ENCODE results near the gene KIF16B. TPM values are rescaled to one million over a fixed set of nuclear protein-coding genes. Genes with fewer than 3 reads are reported as not detected.

Gene KIF16B
- total and polyA plus RNA-seq, 2 experiments from 2014 or later: 6.5 to 11.1 TPM

DNA sequence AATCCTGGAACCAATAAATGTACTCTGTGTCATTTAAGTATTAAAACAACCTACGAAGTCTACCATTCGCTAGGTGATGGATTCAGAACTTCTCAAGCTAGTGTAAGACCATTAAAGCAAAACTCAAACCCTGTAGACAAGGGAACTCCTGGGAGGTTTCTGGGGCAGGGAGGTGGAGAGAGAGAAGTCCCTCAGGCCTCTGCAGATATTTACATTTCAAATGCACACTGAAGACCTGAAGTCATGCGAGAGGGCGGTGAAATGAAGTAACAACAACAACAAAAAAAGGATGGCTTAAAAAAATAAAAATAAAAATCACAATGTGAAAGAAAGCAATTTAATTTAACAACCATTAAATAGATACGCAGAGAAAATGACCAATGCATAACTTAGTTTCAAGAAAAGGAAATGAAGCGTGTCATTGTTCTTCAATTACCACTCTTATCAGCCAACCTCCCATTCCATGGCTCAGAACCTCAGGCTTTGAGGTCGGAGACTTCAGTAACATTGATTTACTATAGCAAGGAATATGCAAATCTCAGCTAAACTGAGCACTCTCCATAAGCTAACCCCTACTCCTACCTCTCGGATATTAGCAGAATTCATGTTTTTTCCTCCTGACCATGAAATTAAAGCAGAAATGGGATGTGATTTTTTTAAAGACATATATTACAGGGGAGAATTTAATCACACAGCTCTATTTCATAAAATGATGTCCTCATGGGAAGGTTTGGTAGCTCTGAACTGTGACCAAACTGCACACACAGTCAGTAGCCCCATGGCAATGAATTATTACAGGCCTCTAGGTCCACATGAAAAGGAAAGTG lies 140.6 kb downstream of the KIF16B start (continued):
- TF ChIP-seq, protein P1, sequence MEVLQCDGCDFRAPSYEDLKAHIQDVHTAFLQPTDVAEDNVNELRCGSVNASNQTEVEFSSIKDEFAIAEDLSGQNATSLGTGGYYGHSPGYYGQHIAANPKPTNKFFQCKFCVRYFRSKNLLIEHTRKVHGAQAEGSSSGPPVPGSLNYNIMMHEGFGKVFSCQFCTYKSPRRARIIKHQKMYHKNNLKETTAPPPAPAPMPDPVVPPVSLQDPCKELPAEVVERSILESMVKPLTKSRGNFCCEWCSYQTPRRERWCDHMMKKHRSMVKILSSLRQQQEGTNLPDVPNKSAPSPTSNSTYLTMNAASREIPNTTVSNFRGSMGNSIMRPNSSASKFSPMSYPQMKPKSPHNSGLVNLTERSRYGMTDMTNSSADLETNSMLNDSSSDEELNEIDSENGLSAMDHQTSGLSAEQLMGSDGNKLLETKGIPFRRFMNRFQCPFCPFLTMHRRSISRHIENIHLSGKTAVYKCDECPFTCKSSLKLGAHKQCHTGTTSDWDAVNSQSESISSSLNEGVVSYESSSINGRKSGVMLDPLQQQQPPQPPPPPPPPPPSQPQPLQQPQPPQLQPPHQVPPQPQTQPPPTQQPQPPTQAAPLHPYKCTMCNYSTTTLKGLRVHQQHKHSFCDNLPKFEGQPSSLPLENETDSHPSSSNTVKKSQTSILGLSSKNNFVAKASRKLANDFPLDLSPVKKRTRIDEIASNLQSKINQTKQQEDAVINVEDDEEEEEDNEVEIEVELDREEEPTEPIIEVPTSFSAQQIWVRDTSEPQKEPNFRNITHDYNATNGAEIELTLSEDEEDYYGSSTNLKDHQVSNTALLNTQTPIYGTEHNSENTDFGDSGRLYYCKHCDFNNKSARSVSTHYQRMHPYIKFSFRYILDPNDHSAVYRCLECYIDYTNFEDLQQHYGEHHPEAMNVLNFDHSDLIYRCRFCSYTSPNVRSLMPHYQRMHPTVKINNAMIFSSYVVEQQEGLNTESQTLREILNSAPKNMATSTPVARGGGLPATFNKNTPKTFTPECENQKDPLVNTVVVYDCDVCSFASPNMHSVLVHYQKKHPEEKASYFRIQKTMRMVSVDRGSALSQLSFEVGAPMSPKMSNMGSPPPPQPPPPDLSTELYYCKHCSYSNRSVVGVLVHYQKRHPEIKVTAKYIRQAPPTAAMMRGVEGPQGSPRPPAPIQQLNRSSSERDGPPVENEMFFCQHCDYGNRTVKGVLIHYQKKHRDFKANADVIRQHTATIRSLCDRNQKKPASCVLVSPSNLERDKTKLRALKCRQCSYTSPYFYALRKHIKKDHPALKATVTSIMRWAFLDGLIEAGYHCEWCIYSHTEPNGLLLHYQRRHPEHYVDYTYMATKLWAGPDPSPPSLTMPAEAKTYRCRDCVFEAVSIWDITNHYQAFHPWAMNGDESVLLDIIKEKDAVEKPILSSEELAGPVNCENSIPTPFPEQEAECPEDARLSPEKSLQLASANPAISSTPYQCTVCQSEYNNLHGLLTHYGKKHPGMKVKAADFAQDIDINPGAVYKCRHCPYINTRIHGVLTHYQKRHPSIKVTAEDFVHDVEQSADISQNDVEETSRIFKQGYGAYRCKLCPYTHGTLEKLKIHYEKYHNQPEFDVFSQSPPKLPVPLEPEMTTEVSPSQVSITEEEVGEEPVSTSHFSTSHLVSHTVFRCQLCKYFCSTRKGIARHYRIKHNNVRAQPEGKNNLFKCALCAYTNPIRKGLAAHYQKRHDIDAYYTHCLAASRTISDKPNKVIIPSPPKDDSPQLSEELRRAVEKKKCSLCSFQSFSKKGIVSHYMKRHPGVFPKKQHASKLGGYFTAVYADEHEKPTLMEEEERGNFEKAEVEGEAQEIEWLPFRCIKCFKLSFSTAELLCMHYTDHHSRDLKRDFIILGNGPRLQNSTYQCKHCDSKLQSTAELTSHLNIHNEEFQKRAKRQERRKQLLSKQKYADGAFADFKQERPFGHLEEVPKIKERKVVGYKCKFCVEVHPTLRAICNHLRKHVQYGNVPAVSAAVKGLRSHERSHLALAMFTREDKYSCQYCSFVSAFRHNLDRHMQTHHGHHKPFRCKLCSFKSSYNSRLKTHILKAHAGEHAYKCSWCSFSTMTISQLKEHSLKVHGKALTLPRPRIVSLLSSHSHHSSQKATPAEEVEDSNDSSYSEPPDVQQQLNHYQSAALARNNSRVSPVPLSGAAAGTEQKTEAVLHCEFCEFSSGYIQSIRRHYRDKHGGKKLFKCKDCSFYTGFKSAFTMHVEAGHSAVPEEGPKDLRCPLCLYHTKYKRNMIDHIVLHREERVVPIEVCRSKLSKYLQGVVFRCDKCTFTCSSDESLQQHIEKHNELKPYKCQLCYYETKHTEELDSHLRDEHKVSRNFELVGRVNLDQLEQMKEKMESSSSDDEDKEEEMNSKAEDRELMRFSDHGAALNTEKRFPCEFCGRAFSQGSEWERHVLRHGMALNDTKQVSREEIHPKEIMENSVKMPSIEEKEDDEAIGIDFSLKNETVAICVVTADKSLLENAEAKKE (CRISPR knock-in tag; IDR thresholded peaks at IDR 0.05): no peak
- TF ChIP-seq, protein P2, sequence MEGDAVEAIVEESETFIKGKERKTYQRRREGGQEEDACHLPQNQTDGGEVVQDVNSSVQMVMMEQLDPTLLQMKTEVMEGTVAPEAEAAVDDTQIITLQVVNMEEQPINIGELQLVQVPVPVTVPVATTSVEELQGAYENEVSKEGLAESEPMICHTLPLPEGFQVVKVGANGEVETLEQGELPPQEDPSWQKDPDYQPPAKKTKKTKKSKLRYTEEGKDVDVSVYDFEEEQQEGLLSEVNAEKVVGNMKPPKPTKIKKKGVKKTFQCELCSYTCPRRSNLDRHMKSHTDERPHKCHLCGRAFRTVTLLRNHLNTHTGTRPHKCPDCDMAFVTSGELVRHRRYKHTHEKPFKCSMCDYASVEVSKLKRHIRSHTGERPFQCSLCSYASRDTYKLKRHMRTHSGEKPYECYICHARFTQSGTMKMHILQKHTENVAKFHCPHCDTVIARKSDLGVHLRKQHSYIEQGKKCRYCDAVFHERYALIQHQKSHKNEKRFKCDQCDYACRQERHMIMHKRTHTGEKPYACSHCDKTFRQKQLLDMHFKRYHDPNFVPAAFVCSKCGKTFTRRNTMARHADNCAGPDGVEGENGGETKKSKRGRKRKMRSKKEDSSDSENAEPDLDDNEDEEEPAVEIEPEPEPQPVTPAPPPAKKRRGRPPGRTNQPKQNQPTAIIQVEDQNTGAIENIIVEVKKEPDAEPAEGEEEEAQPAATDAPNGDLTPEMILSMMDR (conservative IDR thresholded peaks at IDR 0.05; ENCODE audit: low read depth in 2 of 2): no peak
- TF ChIP-seq JUNB (IDR thresholded peaks at IDR 0.05; ENCODE audit: unreplicated experiment): no peak

DNA sequence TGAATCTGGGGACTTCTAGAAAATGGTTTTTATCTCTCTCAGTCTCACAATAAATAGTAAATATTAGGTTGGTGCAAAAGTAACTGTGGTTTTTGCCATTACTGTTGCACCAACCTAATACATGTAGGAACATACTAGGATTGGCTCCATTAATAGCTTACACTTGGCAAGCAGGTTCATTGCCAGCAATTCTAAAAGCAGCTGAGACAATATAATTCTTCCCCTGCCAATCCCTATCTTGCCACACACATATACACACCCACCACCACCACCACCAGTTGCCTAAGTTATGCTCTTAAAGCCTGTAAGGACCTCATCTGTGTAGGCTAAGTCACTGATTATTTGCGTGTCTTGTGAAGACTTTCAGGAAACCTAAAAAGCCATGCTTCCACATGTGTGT lies 145.1 kb downstream of the KIF16B start:
- peaks cover 4% of the 10 kb centered on the region for H3K27me3 Mint-ChIP-seq (ENCODE audit: insufficient read depth, low read depth, poor library complexity)
- Histone ChIP-seq H3K36me3 (ENCODE audit: insufficient read depth) (no peaks in the 10 kb centered on the region), H3K27me3 (ENCODE audit: insufficient read depth) (no peaks in the 10 kb centered on the region), H3K9me2 (ENCODE audit: insufficient read depth) (peaks cover 18% of the 10 kb centered on the region), H3K4me2 (no peak overlapping the region), H3K79me2 (replicated peaks; ENCODE audit: insufficient read depth) (no peaks in the 10 kb centered on the region), H3K4me3 (no peak overlapping the region), H3K27ac (ENCODE audit: low read depth) (no peak overlapping the region), H4K20me1 (replicated peaks; ENCODE audit: insufficient read depth) (no peaks in the 10 kb centered on the region), H3F3A (replicated peaks; ENCODE audit: low read depth) (no peaks in the 10 kb centered on the region), H2AFZ (no peak overlapping the region), H3K4me1 (ENCODE audit: insufficient read depth) (peaks cover 10% of the 10 kb centered on the region)
- H3K9me3 Mint-ChIP-seq: no peaks in the 10 kb centered on the region; the same call in 2 of the 3 replicates
- no peak overlapping the region for H3K27ac Mint-ChIP-seq
- H3K4me1 Mint-ChIP-seq: peaks cover 9% of the 10 kb centered on the region
- H3K36me3 Mint-ChIP-seq (ENCODE audit: low read depth): peaks cover 36% of the 10 kb centered on the region
- H3K4me3 Mint-ChIP-seq: no peak overlapping the region
- DNase-seq (ENCODE audit: low spot score): no peak
- no peak for ATAC-seq
- TF ChIP-seq EZH2 (IDR thresholded peaks at IDR 0.05; ENCODE audit: low read depth, unreplicated experiment) (no peak), EZH2phosphoT487 (IDR thresholded peaks at IDR 0.05; ENCODE audit: unreplicated experiment) (no peak), POLR2AphosphoS5 (IDR thresholded peaks at IDR 0.05; ENCODE audit: low read depth) (no peak), ZNF114 (CRISPR knock-in tag; IDR thresholded peaks at IDR 0.05) (no peak), STAT1 (IDR thresholded peaks at IDR 0.05; ENCODE audit: unreplicated experiment) (no peak), CREB1 (CRISPR knock-in tag; IDR thresholded peaks at IDR 0.05; ENCODE audit: low read depth) (no peak), ZNF331 (CRISPR knock-in tag; IDR thresholded peaks at IDR 0.05; ENCODE audit: low read depth) (no peak), JUNB (IDR thresholded peaks at IDR 0.05; ENCODE audit: unreplicated experiment) (no peak), ETS1 (IDR thresholded peaks at IDR 0.05) (no peak)
- TF ChIP-seq, protein P3, sequence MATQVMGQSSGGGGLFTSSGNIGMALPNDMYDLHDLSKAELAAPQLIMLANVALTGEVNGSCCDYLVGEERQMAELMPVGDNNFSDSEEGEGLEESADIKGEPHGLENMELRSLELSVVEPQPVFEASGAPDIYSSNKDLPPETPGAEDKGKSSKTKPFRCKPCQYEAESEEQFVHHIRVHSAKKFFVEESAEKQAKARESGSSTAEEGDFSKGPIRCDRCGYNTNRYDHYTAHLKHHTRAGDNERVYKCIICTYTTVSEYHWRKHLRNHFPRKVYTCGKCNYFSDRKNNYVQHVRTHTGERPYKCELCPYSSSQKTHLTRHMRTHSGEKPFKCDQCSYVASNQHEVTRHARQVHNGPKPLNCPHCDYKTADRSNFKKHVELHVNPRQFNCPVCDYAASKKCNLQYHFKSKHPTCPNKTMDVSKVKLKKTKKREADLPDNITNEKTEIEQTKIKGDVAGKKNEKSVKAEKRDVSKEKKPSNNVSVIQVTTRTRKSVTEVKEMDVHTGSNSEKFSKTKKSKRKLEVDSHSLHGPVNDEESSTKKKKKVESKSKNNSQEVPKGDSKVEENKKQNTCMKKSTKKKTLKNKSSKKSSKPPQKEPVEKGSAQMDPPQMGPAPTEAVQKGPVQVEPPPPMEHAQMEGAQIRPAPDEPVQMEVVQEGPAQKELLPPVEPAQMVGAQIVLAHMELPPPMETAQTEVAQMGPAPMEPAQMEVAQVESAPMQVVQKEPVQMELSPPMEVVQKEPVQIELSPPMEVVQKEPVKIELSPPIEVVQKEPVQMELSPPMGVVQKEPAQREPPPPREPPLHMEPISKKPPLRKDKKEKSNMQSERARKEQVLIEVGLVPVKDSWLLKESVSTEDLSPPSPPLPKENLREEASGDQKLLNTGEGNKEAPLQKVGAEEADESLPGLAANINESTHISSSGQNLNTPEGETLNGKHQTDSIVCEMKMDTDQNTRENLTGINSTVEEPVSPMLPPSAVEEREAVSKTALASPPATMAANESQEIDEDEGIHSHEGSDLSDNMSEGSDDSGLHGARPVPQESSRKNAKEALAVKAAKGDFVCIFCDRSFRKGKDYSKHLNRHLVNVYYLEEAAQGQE (IDR thresholded peaks at IDR 0.05; ENCODE audit: unreplicated experiment): no peak

All from GM23338 (cell line).